Panc1 (cell line): Measurements from ENCODE around the gene RHBDD1. TPM values are rescaled to one million over a fixed set of nuclear protein-coding genes. Genes with fewer than 3 reads are reported as not detected.

ENCODE experiments used
- ATAC-seq: fragments of 200-7000 bp; cut with Tn5 transposase; 2 replicates; pipeline ENCODE4 v1.9.1; 2020; ENCODE audit warnings: mild to moderate bottlenecking, moderate library complexity
- BruUV-seq: library from RNA; stranded (reverse); fragments of 400-500 nt; replicated peaks from 2 replicates; lab custom pipeline; 2021; lab: Mats Ljungman, UMichigan
- CTCF ChIA-PET: fragments of 300-600 bp; sonication (Branson Sonifier 250); formaldehyde crosslinking; loops from one replicate; lab custom pipeline; 2022; ENCODE audit warnings: antibody characterized with exemption; lab: Charles Lee
- POLR2A ChIA-PET: fragments of 300-600 bp; sonication (Branson Sonifier 250); formaldehyde crosslinking; loops from one replicate; lab custom pipeline; 2022; ENCODE audit warnings: antibody characterized with exemption; lab: Charles Lee
- DNase-seq: peaks from one replicate; pipeline ENCODE4 v3.0.0-alpha.2; 2010; ENCODE audit warnings: low read depth, low spot score
- H3K27ac ChIP-seq: 2 replicates; pipeline ENCODE4 v1.5.1; 2011; ENCODE audit warnings: mild to moderate bottlenecking, low read length, inconsistent platforms
- H3K27me3 ChIP-seq: fragments of 200-500 bp; sonication (Bioruptor generic); 2 replicates; pipeline ENCODE4 v1.6.0; 2014; ENCODE audit warnings: low read length, inconsistent platforms; ENCODE audit not compliant: control insufficient read depth, insufficient read depth
- H3K36me3 ChIP-seq: fragments of 200-500 bp; sonication (Bioruptor generic); 2 replicates; pipeline ENCODE4 v1.5.1; 2014; ENCODE audit warnings: inconsistent platforms, mild to moderate bottlenecking, low read length, moderate library complexity; ENCODE audit not compliant: control insufficient read depth, insufficient read depth
- H3K4me1 ChIP-seq: 2 replicates; pipeline ENCODE4 v1.5.1; 2011; ENCODE audit warnings: inconsistent platforms, mild to moderate bottlenecking, low read length, moderate library complexity; ENCODE audit not compliant: control insufficient read depth, insufficient read depth
- H3K4me3 ChIP-seq, 2 experiments: 2 replicates each; pipeline ENCODE4 v1.5.1; 2011 to 2012; ENCODE audit warnings: low read depth in 2 of 2, low read length in 2 of 2, mild to moderate bottlenecking in 2 of 2, inconsistent platforms in 1 of 2, moderate library complexity in 1 of 2
- H3K9me3 ChIP-seq: fragments of 200-500 bp; sonication (Bioruptor generic); 2 replicates; pipeline ENCODE4 v1.5.1; 2014; ENCODE audit warnings: low read depth, mild to moderate bottlenecking, inconsistent platforms, low read length, moderate library complexity; ENCODE audit not compliant: control insufficient read depth, insufficient read depth
- CTCF ChIP-seq: fragments of 450-650 bp; IDR thresholded peaks from 2 replicates; pipeline ENCODE4 v1.5.1; 2017; ENCODE audit warnings: mild to moderate bottlenecking
- POLR2AphosphoS5 ChIP-seq: IDR thresholded peaks from 2 replicates; pipeline ENCODE4 v1.6.1; 2012; ENCODE audit warnings: mild to moderate bottlenecking, low read depth, low read length, moderate library complexity
- REST ChIP-seq, 2 experiments: IDR thresholded peaks; 2 replicates each; pipeline ENCODE4 v1.6.1; 2011 to 2012; ENCODE audit warnings: low read depth in 2 of 2, control low read depth in 1 of 2, low read length in 1 of 2, mild to moderate bottlenecking in 1 of 2, moderate library complexity in 1 of 2; ENCODE audit not compliant: insufficient read depth in 1 of 2
- SIN3A ChIP-seq: IDR thresholded peaks from 2 replicates; pipeline ENCODE4 v1.6.1; 2012; ENCODE audit warnings: low read depth, mild to moderate bottlenecking, low read length, moderate library complexity, borderline replicate concordance; ENCODE audit not compliant: insufficient read depth
- TCF7L2 ChIP-seq: IDR thresholded peaks from 2 replicates; pipeline ENCODE4 v1.6.1; 2011; ENCODE audit warnings: mild to moderate bottlenecking, low read depth, low read length, inconsistent platforms
- in situ Hi-C: cut with HindIII; loops from 2 replicates; pipeline ENCODE4 v1.10.0; 2016; ENCODE audit warnings: low sequenced_read_pairs, low pct_unique_long_range_greater_than_20kb
- intact Hi-C: fragments of 100-400 bp; cut with micrococcal nuclease; formaldehyde crosslinking; loops from one replicate; pipeline ENCODE4 v1.10.0; 2022; ENCODE audit not compliant: unreplicated experiment
- total RNA-seq: library from RNA; stranded (reverse); gene quantifications from one replicate; pipeline ENCODE4 v1.2.1, GENCODE V29; 2021; ENCODE audit not compliant: unreplicated experiment

Gene RHBDD1
- total RNA-seq, 1 experiment from 2014 or later = 25.3 TPM

GRCh38 chr2:227007148-227007547 is 171.3 kb downstream of the RHBDD1 start:
- ATAC-seq (no peak), DNase-seq (no peak)
- Histone ChIP-seq H3K4me1 (no peaks in the 10 kb centered on the region), H3K36me3 (no peaks in the 10 kb centered on the region), H3K9me3 (no peaks in the 10 kb centered on the region), H3K27ac (no peak overlapping the region), H3K27me3 (no peaks in the 10 kb centered on the region), H3K4me3 (no peak overlapping the region)
- no TSS peak for BruUV-seq
- no peak for TF ChIP-seq POLR2AphosphoS5
- no peak for TF ChIP-seq SIN3A
- TF ChIP-seq TCF7L2 = no peak
- TF ChIP-seq CTCF = no peak
- no peak for TF ChIP-seq REST (IDR thresholded peaks at IDR 0.05; ENCODE audit: insufficient read depth in 1 of 2, low read depth in 2 of 2, low read length in 1 of 2)
- ChIA-PET CTCF (no interaction called here), POLR2A (no interaction called here)
- intact Hi-C loops (no loop called here), in situ Hi-C loops (no loop called here)

GRCh38 chr2:227007940-227008339 is 172.1 kb downstream of the RHBDD1 start:
- Histone ChIP-seq H3K4me1 (no peaks in the 10 kb centered on the region), H3K27ac (no peak overlapping the region), H3K36me3 (no peaks in the 10 kb centered on the region), H3K27me3 (no peaks in the 10 kb centered on the region), H3K9me3 (no peaks in the 10 kb centered on the region), H3K4me3 (no peak overlapping the region)
- intact Hi-C loops = no loop called here
- DNase-seq (no peak), ATAC-seq (no peak)
- ChIA-PET CTCF (no interaction called here), POLR2A (no interaction called here)
- in situ Hi-C loops = no loop called here
- TF ChIP-seq POLR2AphosphoS5 = no peak
- TF ChIP-seq TCF7L2 = no peak
- TF ChIP-seq SIN3A = no peak
- BruUV-seq = no TSS peak

GRCh38 chr2:227010433-227010832 is 174.6 kb downstream of the RHBDD1 start:
- H3K27me3 ChIP-seq = no peaks in the 10 kb centered on the region
- intact Hi-C loops = no loop called here

More at GRCh38 chr2:227010433-227010832, 174.6 kb downstream of the RHBDD1 start:
- ChIA-PET CTCF (no interaction called here), POLR2A (no interaction called here)
- DNase-seq = no peak
- BruUV-seq = no TSS peak
- no peak overlapping the region for H3K4me3 ChIP-seq
- ATAC-seq = no peak
- in situ Hi-C loops = no loop called here
- TF ChIP-seq CTCF (no peak), REST (IDR thresholded peaks at IDR 0.05; ENCODE audit: insufficient read depth in 1 of 2, low read depth in 2 of 2, low read length in 1 of 2) (no peak), TCF7L2 (no peak), SIN3A (no peak), POLR2AphosphoS5 (no peak)
- no peaks in the 10 kb centered on the region for H3K9me3 ChIP-seq
- no peak overlapping the region for H3K27ac ChIP-seq
- H3K36me3 ChIP-seq = no peaks in the 10 kb centered on the region
- no peaks in the 10 kb centered on the region for H3K4me1 ChIP-seq
